Muscle layer of duodenum (tissue), 2 donors: ENCODE measurements around the gene WNK2.

Source experiments
- H3K27ac ChIP-seq: one replicate; pipeline ENCODE4 v1.7.0; 2013; ENCODE audit warnings: mild to moderate bottlenecking, low read length
- H3K27me3 ChIP-seq: one replicate; pipeline ENCODE4 v1.7.0; 2013; ENCODE audit warnings: low read depth, mild to moderate bottlenecking, control low read depth, low read length
- H3K36me3 ChIP-seq, 2 donors: one replicate each; pipeline ENCODE4 v1.7.0; 2013; ENCODE audit warnings: low read length in 2 of 2, control low read depth in 1 of 2, mild to moderate bottlenecking in 1 of 2; ENCODE audit not compliant: insufficient read depth in 2 of 2, control insufficient read depth in 1 of 2
- H3K4me1 ChIP-seq, 2 donors: one replicate each; pipeline ENCODE4 v1.7.0; 2013; ENCODE audit warnings: low read length in 2 of 2, mild to moderate bottlenecking in 2 of 2, control low read depth in 1 of 2, moderate library complexity in 1 of 2; ENCODE audit not compliant: insufficient read depth in 2 of 2, control insufficient read depth in 1 of 2
- H3K4me3 ChIP-seq, 2 donors: one replicate each; pipeline ENCODE4 v1.7.0; 2013; ENCODE audit warnings: low read length in 2 of 2, low read depth in 1 of 2, mild to moderate bottlenecking in 1 of 2
- H3K9me3 ChIP-seq, 2 donors: one replicate each; pipeline ENCODE4 v1.7.0; 2013; ENCODE audit warnings: low read length in 2 of 2, control low read depth in 1 of 2, mild to moderate bottlenecking in 1 of 2; ENCODE audit not compliant: control insufficient read depth in 1 of 2
- donor health status: healthy.

WNK2 gene

GRCh38 chr9:93180938-93181337 lies 3.0 kb upstream of the WNK2 start:
- Histone ChIP-seq H3K9me3 (no peaks in the 10 kb centered on the region), H3K27ac (no peak overlapping the region), H3K4me3 (no peak overlapping the region), H3K36me3 (no peaks in the 10 kb centered on the region), H3K27me3 (peaks cover 4% of the 10 kb centered on the region), H3K4me1 (peaks cover 0 to 19% of the 10 kb centered on the region in 2 donors)

- Histone ChIP-seq H3K36me3 (no peaks in the 10 kb centered on the region), H3K9me3 (no peaks in the 10 kb centered on the region), H3K27ac (no peak overlapping the region), H3K27me3 (peaks cover 4% of the 10 kb centered on the region), H3K4me1 (peaks cover 5 to 21% of the 10 kb centered on the region in 2 donors), H3K4me3 (no peak overlapping the region)
Measured at GRCh38 chr9:93181672-93182435, 2.1 kb upstream of the WNK2 start.

- Histone ChIP-seq H3K4me1 (peaks cover 12 to 26% of the 10 kb centered on the region in 2 donors), H3K4me3 (no peak overlapping the region), H3K9me3 (no peaks in the 10 kb centered on the region), H3K27me3 (peaks cover 4% of the 10 kb centered on the region), H3K36me3 (no peaks in the 10 kb centered on the region), H3K27ac (no peak overlapping the region)
Measured at GRCh38 chr9:93182572-93182971, 1.4 kb upstream of the WNK2 start.

GRCh38 chr9:93183131-93183662 lies 742 bp upstream of the WNK2 start:
- Histone ChIP-seq H3K27ac (no peak overlapping the region), H3K4me3 (peak overlapping the region; percentile 49 to 74), H3K36me3 (no peaks in the 10 kb centered on the region), H3K9me3 (no peaks in the 10 kb centered on the region), H3K27me3 (peaks cover 4% of the 10 kb centered on the region), H3K4me1 (peaks cover 12 to 32% of the 10 kb centered on the region in 2 donors)

GRCh38 chr9:93184432-93185265 lies 710 bp downstream of the WNK2 start:
- Histone ChIP-seq H3K4me1 (peaks cover 15 to 35% of the 10 kb centered on the region in 2 donors), H3K27ac (no peak overlapping the region), H3K27me3 (peaks cover 4% of the 10 kb centered on the region), H3K36me3 (no peaks in the 10 kb centered on the region), H3K9me3 (no peaks in the 10 kb centered on the region), H3K4me3 (peak overlapping the region; percentile 33 to 74)

GRCh38 chr9:93185266-93186214 lies 1.6 kb downstream of the WNK2 start:
- Histone ChIP-seq H3K9me3 (no peaks in the 10 kb centered on the region), H3K4me1 (peaks cover 15 to 35% of the 10 kb centered on the region in 2 donors), H3K36me3 (no peaks in the 10 kb centered on the region), H3K27ac (no peak overlapping the region), H3K27me3 (peaks cover 4% of the 10 kb centered on the region), H3K4me3 (peak overlapping the region; percentile 34 to 60)

- Histone ChIP-seq H3K4me3 (peak overlapping the region; percentile 34 to 60), H3K9me3 (no peaks in the 10 kb centered on the region), H3K4me1 (peaks cover 15 to 35% of the 10 kb centered on the region in 2 donors), H3K27ac (peak overlapping the region; percentile 49), H3K27me3 (peaks cover 4% of the 10 kb centered on the region), H3K36me3 (no peaks in the 10 kb centered on the region)
Measured at GRCh38 chr9:93186215-93186945, 2.4 kb downstream of the WNK2 start.

GRCh38 chr9:93187047-93187446 lies 3.1 kb downstream of the WNK2 start:
- no peaks in the 10 kb centered on the region for H3K36me3 ChIP-seq
- H3K4me3 ChIP-seq: peak overlapping the region; percentile 34 to 60
- peak overlapping the region; percentile 49 for H3K27ac ChIP-seq
- H3K9me3 ChIP-seq: no peaks in the 10 kb centered on the region
- H3K27me3 ChIP-seq: peaks cover 4% of the 10 kb centered on the region
- peaks cover 15 to 30% of the 10 kb centered on the region in 2 donors for H3K4me1 ChIP-seq

- Histone ChIP-seq H3K27ac (peak overlapping the region; percentile 49), H3K36me3 (no peaks in the 10 kb centered on the region), H3K27me3 (peaks cover 4% of the 10 kb centered on the region), H3K9me3 (no peaks in the 10 kb centered on the region), H3K4me3 (peak overlapping the region; percentile 34 to 60), H3K4me1 (peaks cover 15 to 30% of the 10 kb centered on the region in 2 donors)
Measured at GRCh38 chr9:93187574-93187973, 3.6 kb downstream of the WNK2 start.
